Liver (tissue), 9 donors: ENCODE measurements around the gene EMSY. TPM values are rescaled to one million over a fixed set of nuclear protein-coding genes. Genes with fewer than 3 reads are reported as not detected.

Source experiments
- DNase-seq: peaks from one replicate; pipeline ENCODE4 v3.0.0-alpha.2; 2017; ENCODE audit warnings: low spot score
- H3K27ac ChIP-seq, 2 donors: one replicate each; pipeline ENCODE4 v1.7.0; 2013; ENCODE audit warnings: inconsistent platforms in 2 of 2, low read length in 2 of 2, control low read depth in 1 of 2, low read depth in 1 of 2, mild to moderate bottlenecking in 1 of 2
- H3K27me3 ChIP-seq, 4 donors: one replicate each; pipeline versions ENCODE4 v1.6.1 to v1.7.0; 2013; ENCODE audit warnings: low read length in 3 of 4, inconsistent platforms in 1 of 4, mild to moderate bottlenecking in 1 of 4, moderate library complexity in 1 of 4; ENCODE audit not compliant: control insufficient read depth in 4 of 4, insufficient read depth in 4 of 4
- H3K36me3 ChIP-seq, 4 donors: one replicate each; pipeline versions ENCODE4 v1.6.1 to v1.7.0; 2013; ENCODE audit warnings: low read length in 3 of 4, mild to moderate bottlenecking in 3 of 4, low read depth in 1 of 4, moderate library complexity in 1 of 4; ENCODE audit not compliant: control insufficient read depth in 4 of 4, insufficient read depth in 3 of 4
- H3K4me1 ChIP-seq, 4 donors: one replicate each; pipeline versions ENCODE4 v1.6.1 to v1.7.0; 2013; ENCODE audit warnings: low read length in 3 of 4, mild to moderate bottlenecking in 3 of 4, moderate library complexity in 1 of 4; ENCODE audit not compliant: control insufficient read depth in 4 of 4, insufficient read depth in 4 of 4
- H3K4me3 ChIP-seq, 3 donors: one replicate each; pipeline versions ENCODE4 v1.6.1 to v1.7.0; 2013; ENCODE audit warnings: low read length in 3 of 3, control low read depth in 1 of 3, low read depth in 1 of 3, mild to moderate bottlenecking in 1 of 3
- H3K9ac ChIP-seq, 2 donors: one replicate each; pipeline ENCODE4 v1.7.0; 2013; ENCODE audit warnings: low read length in 2 of 2, mild to moderate bottlenecking in 2 of 2, moderate library complexity in 2 of 2, control low read depth in 1 of 2, low read depth in 1 of 2
- H3K9me3 ChIP-seq, 4 donors: one replicate each; pipeline versions ENCODE4 v1.6.1 to v1.7.0; 2013; ENCODE audit warnings: low read length in 3 of 4; ENCODE audit not compliant: control insufficient read depth in 4 of 4
- ATF3 ChIP-seq: IDR thresholded peaks from 2 replicates; pipeline ENCODE4 v1.6.1; 2016; ENCODE audit warnings: antibody characterized with exemption
- FOXA2 ChIP-seq: IDR thresholded peaks from 2 replicates; pipeline ENCODE4 v1.6.1; 2016; ENCODE audit warnings: antibody characterized with exemption
- GABPA ChIP-seq, 2 donors: IDR thresholded peaks in 1 of 2; conservative IDR thresholded peaks in 1 of 2; 2 replicates each; pipeline ENCODE4 v1.6.1; 2016; ENCODE audit warnings: antibody characterized with exemption in 2 of 2, mild to moderate bottlenecking in 1 of 2, moderate library complexity in 1 of 2
- HNF4A ChIP-seq, 2 donors: conservative IDR thresholded peaks; 2 replicates each; pipeline ENCODE4 v1.6.1; 2016; ENCODE audit warnings: antibody characterized with exemption in 2 of 2, mild to moderate bottlenecking in 2 of 2
- HNF4G ChIP-seq: IDR thresholded peaks from 2 replicates; pipeline ENCODE4 v1.6.1; 2016; ENCODE audit warnings: antibody characterized with exemption
- JUND ChIP-seq, 2 donors: IDR thresholded peaks; 2 replicates each; pipeline ENCODE4 v1.6.1; 2016; ENCODE audit warnings: antibody characterized with exemption in 2 of 2
- MAX ChIP-seq: IDR thresholded peaks from 2 replicates; pipeline ENCODE4 v1.6.1; 2016; ENCODE audit warnings: antibody characterized with exemption
- NR2F2 ChIP-seq: IDR thresholded peaks from 2 replicates; pipeline ENCODE4 v1.6.1; 2016; ENCODE audit warnings: antibody characterized with exemption
- RAD21 ChIP-seq, 2 donors: IDR thresholded peaks; 2 replicates each; pipeline ENCODE4 v1.6.1; 2016; ENCODE audit warnings: antibody characterized with exemption in 2 of 2, mild to moderate bottlenecking in 2 of 2
- REST ChIP-seq: IDR thresholded peaks from 2 replicates; pipeline ENCODE4 v1.6.1; 2016; ENCODE audit warnings: antibody characterized with exemption, mild to moderate bottlenecking
- RXRA ChIP-seq, 2 donors: IDR thresholded peaks; 2 replicates each; pipeline ENCODE4 v1.6.1; 2017 to 2018; ENCODE audit warnings: antibody characterized with exemption in 2 of 2, mild to moderate bottlenecking in 1 of 2
- SP1 ChIP-seq: IDR thresholded peaks from 2 replicates; pipeline ENCODE4 v1.6.1; 2018; ENCODE audit warnings: antibody characterized with exemption, mild to moderate bottlenecking
- TAF1 ChIP-seq: conservative IDR thresholded peaks from 2 replicates; pipeline ENCODE4 v1.6.1; 2016; ENCODE audit warnings: antibody characterized with exemption, mild to moderate bottlenecking
- ZBTB33 ChIP-seq: IDR thresholded peaks from 2 replicates; pipeline ENCODE4 v1.6.1; 2016; ENCODE audit warnings: antibody characterized with exemption
- WGBS: extraction: QIAGEN DNeasy Blood & Tissue Kit; methylation state at CpG from one replicate; pipeline ENCODE4 v1.1.7; 2013; 5-methylcytosine and 5-hydroxymethylcytosine counted together
- polyA plus RNA-seq, 2 donors: library from polyadenylated mRNA; stranded (reverse) in 1 of 2; unstranded in 1 of 2; fragments of 200-250 nt in 1 of 2; fragments of >200 nt in 1 of 2; fragmentation: Nextera tagmentation in 1 of 2; extraction: Ambion mirVana in 1 of 2; gene quantifications; one replicate each; pipeline versions ENCODE4 v1.2.1 to v1.2.3, GENCODE V29; 2013 to 2015
- total RNA-seq, 2 donors: library from RNA; depleted of rRNA; stranded (reverse); fragments of >200 nt; gene quantifications; one replicate each; pipeline ENCODE4 v1.2.3, GENCODE V29; 2014
- donor health status: healthy.
- donor health status: healthy.
- donor health status: healthy.
- donor health status: healthy.
- donor health status: healthy.

EMSY gene
- total and polyA plus RNA-seq, 4 donors = 4.2 to 14.8 (median 8.9) TPM

- 67% methylated on average over 8 of the region's 8 CpGs for WGBS
Observed at GRCh38 chr11:76561245-76561644, 116.4 kb downstream of the EMSY start.

GRCh38 chr11:76562541-76562940 lies 117.7 kb downstream of the EMSY start:
- no peak overlapping the region for H3K4me3 ChIP-seq
- H3K9me3 ChIP-seq = no peaks in the 10 kb centered on the region
- no peaks in the 10 kb centered on the region for H3K27me3 ChIP-seq
- DNase-seq = no peak
- no peak overlapping the region for H3K27ac ChIP-seq
- no peak overlapping the region for H3K9ac ChIP-seq
- H3K36me3 ChIP-seq = no peaks in the 10 kb centered on the region
- no peaks in the 10 kb centered on the region for H3K4me1 ChIP-seq
- WGBS = 78% methylated on average over 3 of the region's 3 CpGs
- TF ChIP-seq GABPA (IDR thresholded peaks at IDR 0.05 in 1 of 2, conservative IDR thresholded peaks at IDR 0.05 in 1 of 2) (no peak), HNF4G (no peak), RAD21 (IDR thresholded peaks at IDR 0.05) (no peak), TAF1 (no peak), FOXA2 (no peak), MAX (no peak), JUND (IDR thresholded peaks at IDR 0.05) (no peak), ZBTB33 (no peak), RXRA (IDR thresholded peaks at IDR 0.05) (no peak), REST (no peak), SP1 (no peak)

More at GRCh38 chr11:76561245-76561644, 116.4 kb downstream of the EMSY start:
- H3K36me3 ChIP-seq = no peaks in the 10 kb centered on the region
- no peaks in the 10 kb centered on the region for H3K9me3 ChIP-seq
- H3K9ac ChIP-seq = no peak overlapping the region
- no peaks in the 10 kb centered on the region for H3K27me3 ChIP-seq
- no peaks in the 10 kb centered on the region for H3K4me1 ChIP-seq
- TF ChIP-seq NR2F2 (no peak), FOXA2 (no peak), JUND (IDR thresholded peaks at IDR 0.05) (no peak), ATF3 (no peak), HNF4A (conservative IDR thresholded peaks at IDR 0.05) (no peak), HNF4G (no peak), SP1 (no peak)
- H3K4me3 ChIP-seq = no peak overlapping the region
- DNase-seq = no peak
- H3K27ac ChIP-seq = no peak overlapping the region
